ENCODE data around the gene BTBD18.

DNA sequence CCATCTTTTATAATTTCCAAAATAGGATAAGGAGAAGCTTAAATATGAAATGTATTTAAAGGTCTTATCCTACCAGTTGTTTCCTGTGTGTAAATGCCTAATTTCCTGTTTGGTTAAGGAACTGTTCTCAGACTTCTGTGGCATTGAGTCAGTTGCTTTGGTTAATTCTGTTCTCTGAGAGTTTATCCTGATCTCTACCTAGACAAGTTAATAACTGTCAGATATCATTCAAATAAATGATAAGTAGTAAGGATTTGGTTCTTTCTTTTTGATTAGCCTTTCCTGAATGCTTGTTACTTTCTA is 49.5 kb upstream of the BTBD18 start:
- no peak for TF ChIP-seq POLR2AphosphoS5 (IDR thresholded peaks at IDR 0.05)
- no peak for TF ChIP-seq EP300 (IDR thresholded peaks at IDR 0.05)
